T47D (cell line): ENCODE measurements around the gene LDLRAD4.

Experiments used
- DNase-seq, 2 experiments: peaks; one replicate each; pipeline versions ENCODE4 v3.0.0 to v3.0.0-alpha.2; 2011 to 2012; ENCODE audit warnings: low read depth in 1 of 2, low spot score in 1 of 2
- JUND ChIP-seq: IDR thresholded peaks from 2 replicates; pipeline ENCODE4 v1.6.1; 2012; ENCODE audit warnings: low read depth
- in situ Hi-C: cut with HindIII; loops from 2 replicates; pipeline ENCODE4 v1.10.0; 2016; ENCODE audit warnings: low sequenced_read_pairs, low pct_unique_long_range_greater_than_20kb

LDLRAD4 gene

GRCh38 chr18:13625843-13626543, 407.4 kb downstream of the LDLRAD4 start:
- TF ChIP-seq JUND = no peak
- DNase-seq = no peak
- in situ Hi-C loops = no loop called here

GRCh38 chr18:13626544-13626908, 408.0 kb downstream of the LDLRAD4 start:
- TF ChIP-seq JUND = no peak
- in situ Hi-C loops = no loop called here
- no peak for DNase-seq

DNA sequence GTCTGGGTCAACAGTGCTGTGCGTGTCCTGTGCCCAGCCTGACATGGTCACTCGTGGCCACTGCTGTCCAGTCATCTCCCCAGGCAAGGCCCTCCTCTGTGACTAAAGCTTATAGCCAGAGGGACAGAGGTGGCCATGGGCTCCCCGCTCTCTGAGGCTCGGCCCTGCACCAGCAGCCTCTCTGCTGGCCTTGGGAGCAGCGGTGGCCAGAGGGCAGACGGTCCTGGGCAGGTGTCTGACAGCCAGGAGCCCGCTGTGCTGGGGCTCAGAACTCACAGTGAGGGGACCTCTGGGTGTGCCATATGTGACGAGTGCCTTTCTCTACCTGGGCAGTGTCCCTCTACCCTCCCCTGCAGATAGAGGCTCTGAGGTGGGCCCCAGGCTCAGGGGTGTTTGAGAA, 409.1 kb downstream of the LDLRAD4 start:
- no peak for DNase-seq
- in situ Hi-C loops = no loop called here
- no peak for TF ChIP-seq JUND

GRCh38 chr18:13628211-13628610, 409.7 kb downstream of the LDLRAD4 start:
- DNase-seq = no peak
- no peak for TF ChIP-seq JUND
- in situ Hi-C loops = no loop called here

- peak; percentile 71 to 72 for DNase-seq
- in situ Hi-C loops = no loop called here
- TF ChIP-seq JUND = no peak
These were observed 411.5 kb downstream of the LDLRAD4 start for GRCh38 chr18:13629841-13630715.

DNA sequence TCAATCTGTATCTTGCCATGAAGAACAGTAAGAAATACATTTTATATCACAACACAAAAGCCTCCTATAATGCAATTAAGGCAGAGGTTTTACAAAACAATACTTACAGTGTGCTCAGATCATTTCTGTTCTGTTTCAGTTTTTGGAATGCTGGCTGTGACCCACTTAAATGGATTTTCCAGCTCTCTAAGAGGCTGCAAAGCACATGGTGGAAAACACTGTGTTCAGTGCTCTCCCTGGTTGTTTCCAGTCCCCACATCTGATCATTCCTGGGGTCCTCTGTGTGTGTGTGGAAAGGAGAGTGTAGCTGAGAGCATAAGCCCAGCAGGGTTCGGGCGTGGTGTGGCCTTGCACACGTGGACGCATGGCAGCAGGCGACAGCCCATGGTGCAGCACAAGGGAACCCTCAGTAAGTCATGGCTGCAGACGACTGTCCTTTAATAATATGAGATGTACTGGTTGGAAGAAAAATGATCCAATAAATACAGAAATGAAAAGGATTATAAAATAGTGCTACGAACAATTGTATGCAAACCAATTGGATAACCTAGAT, 412.2 kb downstream of the LDLRAD4 start:
- in situ Hi-C loops = no loop called here
- no peak for TF ChIP-seq JUND
- no peak for DNase-seq

DNA sequence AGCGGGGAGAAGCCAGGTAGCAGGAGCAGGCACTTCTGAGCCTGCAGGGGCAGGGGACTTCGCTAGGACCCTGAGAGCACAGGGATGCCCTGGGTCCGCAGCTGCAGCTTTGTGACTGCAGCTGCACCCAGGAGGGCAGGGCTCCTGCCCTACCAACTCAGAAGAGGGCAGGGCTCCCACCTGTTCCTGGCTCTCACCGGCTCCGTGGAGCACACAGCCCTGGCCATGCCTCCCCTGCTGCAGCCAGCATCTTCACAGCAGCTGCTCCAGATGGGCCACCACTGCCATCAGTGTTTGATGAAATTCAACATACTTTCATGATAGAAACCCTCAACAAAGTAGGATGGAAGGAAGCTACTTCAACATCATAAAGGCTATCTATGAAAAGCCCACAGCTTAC, 415.1 kb downstream of the LDLRAD4 start:
- in situ Hi-C loops = no loop called here
- DNase-seq = no peak
- no peak for TF ChIP-seq JUND

GRCh38 chr18:13635046-13635445, 416.5 kb downstream of the LDLRAD4 start:
- in situ Hi-C loops = no loop called here
- no peak for TF ChIP-seq JUND
- no peak for DNase-seq

GRCh38 chr18:13638719-13639595, 420.4 kb downstream of the LDLRAD4 start:
- TF ChIP-seq JUND = no peak
- in situ Hi-C loops = no loop called here
- no peak for DNase-seq

- no peak for DNase-seq
- in situ Hi-C loops = no loop called here
- TF ChIP-seq JUND = no peak
These were observed 421.8 kb downstream of the LDLRAD4 start for GRCh38 chr18:13640266-13640860.

DNA sequence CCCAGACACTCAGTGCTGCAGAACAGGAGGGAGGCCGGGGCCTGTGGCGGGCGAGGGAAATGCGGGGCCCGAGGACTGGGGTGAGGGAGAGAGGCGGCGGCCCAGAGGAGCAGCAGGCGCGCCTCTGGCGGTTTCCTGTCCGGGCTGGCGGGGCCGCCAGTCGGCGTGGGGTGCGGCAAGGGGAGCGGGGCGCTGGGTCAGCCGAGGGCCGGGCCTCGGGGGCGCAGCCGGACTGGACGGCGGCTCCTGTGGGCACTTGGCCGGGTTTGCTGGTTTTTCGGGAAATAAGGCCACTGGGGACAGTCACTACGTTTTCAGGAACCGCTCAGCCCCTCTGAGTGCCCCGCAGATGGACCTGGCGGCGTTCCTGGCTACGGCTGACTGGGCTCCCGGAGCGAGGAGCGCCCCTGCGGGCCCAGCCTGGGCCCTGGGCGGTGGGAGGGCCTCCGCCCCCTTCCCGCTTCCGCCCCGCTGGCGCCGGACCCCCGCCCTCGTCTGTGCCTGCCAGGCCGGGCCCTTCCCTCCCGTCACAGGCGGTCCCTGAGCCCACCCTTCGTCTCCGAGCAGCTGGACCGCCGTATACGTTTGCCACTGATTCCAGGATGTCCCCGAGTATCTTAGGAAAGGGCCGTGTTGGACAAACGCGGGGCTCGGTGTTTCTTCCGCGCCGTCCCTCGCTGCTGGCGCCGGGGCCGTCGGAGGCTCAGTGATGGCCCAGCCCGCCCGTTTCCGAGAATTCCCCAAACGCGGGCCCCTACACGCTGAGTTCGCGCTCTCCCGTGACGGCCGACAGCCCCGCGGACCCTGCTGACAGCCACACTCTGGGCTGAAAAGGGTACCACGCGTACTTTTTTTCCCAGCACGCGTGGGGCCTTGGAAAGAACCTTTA, 423.2 kb downstream of the LDLRAD4 start:
- in situ Hi-C loops = no loop called here
- no peak for DNase-seq
- no peak for TF ChIP-seq JUND
